HG02571 (cell line): ENCODE measurements around the gene SQSTM1.
"Not testable (repeated sequence)": the region's sequence is repeated elsewhere in the genome, so short reads cannot be mapped to it uniquely, and the experiment has no call there.

Experiments used
- ATAC-seq: cut with Tn5 transposase; IDR thresholded peaks from one replicate; pipeline ENCODE4 v1.9.1; 2021; ENCODE audit warnings: mild to moderate bottlenecking, moderate library complexity; ENCODE audit not compliant: unreplicated experiment

The SQSTM1 gene

DNA sequence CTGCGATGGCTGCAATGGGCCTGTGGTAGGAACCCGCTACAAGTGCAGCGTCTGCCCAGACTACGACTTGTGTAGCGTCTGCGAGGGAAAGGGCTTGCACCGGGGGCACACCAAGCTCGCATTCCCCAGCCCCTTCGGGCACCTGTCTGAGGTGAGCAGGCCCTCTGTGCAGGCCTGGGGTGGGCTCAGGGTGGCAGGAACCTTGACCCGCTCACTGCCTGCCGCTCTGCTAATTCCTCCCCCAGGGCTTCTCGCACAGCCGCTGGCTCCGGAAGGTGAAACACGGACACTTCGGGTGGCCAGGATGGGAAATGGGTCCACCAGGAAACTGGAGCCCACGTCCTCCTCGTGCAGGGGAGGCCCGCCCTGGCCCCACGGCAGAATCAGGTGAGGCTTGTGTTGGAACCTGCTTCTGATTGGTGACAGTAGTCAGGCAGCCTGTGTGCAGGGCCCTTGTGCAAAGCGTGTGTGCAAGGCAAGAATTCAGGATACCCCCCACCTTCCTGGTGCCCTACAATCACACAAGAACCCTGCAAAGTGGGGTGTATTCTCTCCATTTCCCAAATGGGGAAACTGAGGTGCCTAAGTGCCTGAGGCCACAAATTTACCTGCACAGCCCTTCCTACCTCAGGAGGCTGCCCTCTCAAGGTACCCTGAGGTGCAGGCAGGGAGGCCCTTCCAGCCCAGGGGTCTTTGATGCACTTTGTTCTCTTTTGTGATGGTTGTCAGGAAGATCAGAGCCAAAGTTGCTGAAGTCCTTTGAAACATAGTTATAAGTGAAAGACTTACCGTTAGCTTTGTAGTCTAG is 3.4 kb downstream of the SQSTM1 start:
- ATAC-seq = no peak

DNA sequence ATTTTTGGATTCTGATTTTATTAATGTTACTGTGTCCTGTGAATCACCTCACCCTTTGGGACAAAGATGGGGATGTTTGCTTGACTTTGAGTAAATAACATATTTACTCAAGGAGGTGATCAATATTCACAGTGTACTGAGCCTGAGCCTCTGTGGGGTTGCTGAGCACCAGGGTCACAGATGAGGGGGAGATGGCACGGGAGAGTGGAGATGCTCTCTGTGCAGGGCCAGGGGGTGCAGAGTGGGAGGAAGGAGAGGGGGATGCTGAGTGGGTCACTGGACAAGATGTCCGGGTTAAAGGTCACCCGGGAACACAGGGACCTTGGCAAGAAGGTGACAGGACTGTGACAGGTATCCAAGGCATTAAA is 4.0 kb downstream of the SQSTM1 start:
- no peak for ATAC-seq

DNA sequence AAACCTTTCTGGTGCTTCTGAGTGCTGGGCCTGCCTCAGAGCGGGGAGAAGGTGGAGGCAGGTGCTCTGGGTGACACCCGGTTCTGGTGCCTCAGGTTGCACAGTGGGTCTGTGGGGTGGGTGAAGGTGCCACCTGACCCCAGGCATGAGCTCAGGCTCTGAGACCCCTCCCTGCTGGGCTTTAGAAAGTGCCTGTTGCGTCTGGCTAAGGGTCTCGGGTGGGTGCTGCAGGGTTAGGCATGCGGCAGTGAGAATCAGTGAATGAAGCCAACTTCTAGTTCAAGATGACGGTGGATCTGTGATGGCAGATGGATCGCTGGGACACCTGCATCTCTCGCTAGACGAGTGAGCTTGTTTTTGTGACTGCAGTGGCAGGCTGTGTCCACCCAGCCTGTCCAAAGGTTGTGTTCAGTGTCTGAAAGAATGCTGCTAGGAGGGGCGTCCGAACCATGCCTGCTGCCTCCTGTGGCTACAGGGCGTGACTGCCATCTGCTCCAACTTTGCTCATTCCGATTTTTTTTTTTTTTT is 5.0 kb downstream of the SQSTM1 start:
- ATAC-seq = no peak

DNA sequence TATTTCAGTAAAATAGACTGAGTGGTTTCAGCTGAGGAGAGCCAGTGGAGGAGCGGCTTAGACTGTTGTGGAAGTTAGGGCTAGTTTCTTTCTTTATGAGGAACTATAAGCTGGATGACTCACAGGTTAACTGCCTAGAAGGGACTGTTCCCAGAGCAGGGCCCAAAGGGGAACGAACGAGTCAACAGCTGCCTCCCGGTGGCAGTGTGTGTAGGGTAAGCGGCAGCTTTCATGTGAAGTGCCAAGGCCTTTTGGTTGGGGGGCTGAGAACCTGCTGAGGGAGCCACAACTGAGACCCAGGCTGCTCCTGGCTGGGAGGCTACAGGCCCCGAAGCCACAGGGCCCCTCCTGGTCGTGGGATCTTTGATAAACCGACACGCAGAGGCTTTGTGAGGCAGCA is 7.0 kb downstream of the SQSTM1 start:
- no peak for ATAC-seq

DNA sequence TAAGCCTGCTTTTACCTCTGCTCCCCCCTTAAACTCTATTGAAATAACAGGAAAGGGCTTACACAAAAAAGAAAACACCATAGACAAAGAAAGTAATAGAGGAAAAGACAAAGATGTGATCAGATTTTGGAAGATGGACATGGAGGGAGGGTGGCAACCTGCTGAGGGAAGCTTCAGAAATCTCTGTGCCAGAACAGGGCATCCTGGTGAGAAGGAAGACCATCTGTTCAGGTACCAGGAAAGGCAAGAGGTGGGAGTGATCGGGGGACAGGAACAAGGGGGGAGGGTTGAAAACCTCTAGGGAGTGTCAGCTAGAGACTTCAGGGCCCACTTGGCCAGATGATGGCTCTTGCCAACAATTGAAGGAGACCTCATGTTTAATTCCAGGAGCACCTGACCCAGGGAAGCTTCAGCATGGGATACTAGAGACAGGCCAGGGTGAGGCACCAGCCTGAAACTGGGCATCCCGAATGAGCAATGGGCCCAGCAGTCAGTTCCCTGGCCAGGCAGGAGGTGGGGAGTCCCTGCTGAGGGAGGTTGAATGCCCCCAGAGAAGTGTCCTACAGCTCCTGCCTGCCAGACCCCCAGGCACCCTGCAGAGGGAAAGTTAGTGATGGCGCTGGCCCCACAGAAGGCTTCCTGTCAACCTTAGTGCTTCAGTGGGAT is 8.2 kb downstream of the SQSTM1 start:
- ATAC-seq = no peak

DNA sequence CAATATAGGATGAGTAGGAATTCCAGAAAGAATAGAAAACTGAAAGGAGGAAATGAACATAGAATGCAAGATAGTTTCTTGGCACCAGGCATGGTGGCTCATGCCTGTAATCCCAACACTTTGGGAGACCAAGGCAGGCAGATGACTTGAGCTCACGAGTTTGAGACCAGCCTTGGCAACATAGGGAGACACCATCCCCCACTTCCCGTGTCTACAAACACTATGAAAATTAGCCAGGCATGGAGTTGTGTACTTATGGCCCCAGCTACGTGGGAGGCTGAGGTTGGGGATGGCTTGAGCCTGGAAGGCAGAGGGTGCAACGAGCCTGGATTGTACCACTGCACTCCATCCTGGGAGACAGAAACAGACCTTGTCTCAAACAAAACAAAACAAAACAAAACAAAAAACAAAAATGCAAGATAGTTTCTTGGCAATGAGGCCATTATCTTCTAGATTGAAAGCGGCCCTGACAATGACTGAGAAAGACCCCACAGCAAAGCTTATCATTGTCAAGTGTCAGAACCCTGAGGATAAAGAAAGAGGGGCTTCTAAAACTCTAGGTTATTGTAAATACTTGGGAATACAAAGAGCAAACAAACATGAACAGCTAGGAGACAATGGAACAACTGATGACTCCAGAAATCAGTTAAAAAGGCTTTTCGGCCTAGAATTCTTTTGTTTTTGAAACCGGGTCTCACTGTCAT is 9.2 kb downstream of the SQSTM1 start:
- ATAC-seq = no peak

DNA sequence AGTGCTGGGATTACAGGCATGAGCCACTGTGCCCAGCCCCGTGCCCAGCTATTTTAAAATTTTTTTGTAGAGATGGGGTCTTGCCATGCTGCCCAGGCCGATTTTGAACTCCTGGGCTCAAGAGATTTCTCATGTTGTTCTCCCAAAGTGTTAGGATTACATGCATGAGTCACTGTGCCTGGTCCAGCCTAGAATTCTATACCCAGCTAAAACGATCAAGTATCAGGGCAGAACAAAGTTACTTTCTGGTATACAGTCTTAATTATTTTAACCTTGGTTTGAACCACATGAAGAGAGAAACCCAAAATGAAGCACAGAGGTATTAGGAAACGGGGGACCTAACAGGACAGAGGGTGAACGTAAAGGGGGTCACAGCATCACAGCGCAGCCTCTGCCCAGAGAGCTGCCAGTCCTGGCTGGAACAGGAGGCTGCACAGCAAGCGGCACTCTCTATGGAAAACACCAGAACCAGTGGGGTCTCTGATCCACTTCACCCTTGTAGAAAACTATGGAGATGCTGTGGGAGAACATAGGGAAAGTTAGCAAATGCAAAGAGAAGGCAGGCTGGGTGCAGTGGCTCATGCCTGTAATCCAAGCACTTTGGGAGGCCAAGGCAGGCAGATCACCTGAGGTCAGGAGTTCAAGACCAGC is 10.2 kb downstream of the SQSTM1 start:
- ATAC-seq = no peak

DNA sequence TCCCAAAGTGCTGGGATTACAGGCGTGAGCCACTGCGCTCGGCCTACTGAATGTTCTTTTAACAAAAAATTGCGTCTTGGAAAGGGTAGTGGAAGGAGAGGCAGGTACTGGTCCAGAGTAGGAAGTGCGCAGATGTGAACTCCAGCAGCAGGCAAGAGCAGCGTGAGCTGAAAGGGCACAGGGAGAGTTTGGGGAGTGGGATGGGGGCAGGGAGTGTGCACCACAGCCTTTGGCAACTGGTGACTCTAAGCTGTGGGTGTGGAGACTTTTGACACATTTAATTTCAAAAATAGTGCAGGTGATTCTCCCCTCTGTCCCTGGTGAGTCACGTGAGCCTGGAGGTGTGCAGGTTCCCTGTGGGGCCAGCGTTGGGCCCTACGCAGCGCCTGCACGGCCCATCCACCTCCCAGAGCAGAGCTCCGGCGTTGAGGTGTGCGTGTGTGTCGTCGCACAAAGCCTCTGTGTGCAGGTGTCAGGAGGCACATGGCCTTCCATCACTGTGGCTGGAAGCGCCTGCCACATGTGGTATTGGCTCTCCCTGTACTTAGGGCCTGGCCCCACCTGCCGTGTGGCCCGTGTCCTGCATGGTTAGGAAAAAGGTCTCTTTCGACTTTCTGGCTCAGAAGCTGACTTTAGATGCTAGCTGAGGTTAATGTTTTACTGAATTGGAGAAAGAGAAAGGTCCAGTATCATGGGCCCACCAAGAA is 11.5 kb downstream of the SQSTM1 start:
- no peak for ATAC-seq

DNA sequence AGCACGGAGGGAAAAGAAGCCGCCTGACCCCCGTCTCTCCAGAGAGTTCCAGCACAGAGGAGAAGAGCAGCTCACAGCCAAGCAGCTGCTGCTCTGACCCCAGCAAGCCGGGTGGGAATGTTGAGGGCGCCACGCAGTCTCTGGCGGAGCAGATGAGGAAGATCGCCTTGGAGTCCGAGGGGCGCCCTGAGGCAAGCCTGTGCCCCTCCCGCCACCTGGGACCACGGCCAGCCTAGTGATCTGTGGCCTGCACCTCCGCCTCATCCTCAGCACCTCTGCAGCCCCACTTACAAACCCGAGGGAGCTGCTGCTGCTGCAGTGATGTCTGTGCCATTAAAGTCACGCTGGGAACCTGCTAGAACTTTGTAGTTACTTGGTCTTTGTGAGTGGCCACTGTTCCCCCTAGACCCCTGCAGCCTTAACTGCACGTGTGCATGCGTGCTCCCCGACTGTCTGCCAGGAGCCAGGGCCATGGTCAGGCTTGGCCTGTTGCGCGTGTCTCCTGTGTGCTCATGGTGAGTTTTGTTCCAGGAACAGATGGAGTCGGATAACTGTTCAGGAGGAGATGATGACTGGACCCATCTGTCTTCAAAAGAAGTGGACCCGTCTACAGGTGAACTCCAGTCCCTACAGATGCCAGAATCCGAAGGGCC is 12.5 kb downstream of the SQSTM1 start:
- ATAC-seq = no peak

DNA sequence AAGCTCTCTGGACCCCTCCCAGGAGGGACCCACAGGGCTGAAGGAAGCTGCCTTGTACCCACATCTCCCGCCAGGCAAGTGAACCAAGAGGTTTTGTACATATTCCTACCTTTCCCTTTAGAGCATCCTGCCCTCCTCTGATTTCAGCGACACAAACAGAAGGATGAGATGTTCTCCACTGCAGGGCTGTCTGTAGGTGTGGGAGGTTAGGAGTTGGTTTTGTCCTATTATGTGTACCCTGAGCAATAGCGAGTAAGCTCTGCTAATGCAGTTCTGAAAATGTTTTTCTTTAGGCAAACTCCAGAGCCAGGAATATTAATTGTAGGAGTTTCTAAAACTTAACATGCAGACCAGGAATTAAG is 13.0 kb downstream of the SQSTM1 start:
- ATAC-seq = no peak

DNA sequence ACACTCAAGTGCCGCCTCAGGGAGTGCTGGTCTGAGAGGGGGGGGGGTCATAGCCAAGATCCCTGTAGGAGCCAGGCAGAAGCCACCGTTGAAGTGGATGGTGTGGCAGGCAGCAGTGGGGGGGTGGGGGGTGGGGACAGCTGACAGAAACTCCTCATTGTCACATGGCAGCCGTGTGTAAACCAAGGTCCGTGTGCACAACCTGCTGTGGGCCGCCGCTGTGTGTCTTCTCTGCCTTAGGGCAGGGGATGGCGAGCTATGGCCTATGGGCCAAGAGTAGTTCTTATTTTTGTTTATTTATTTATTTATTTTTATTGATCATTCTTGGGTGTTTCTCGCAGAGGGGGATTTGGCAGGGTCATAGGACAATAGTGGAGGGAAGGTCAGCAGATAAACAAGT is 13.4 kb downstream of the SQSTM1 start:
- ATAC-seq = no peak

DNA sequence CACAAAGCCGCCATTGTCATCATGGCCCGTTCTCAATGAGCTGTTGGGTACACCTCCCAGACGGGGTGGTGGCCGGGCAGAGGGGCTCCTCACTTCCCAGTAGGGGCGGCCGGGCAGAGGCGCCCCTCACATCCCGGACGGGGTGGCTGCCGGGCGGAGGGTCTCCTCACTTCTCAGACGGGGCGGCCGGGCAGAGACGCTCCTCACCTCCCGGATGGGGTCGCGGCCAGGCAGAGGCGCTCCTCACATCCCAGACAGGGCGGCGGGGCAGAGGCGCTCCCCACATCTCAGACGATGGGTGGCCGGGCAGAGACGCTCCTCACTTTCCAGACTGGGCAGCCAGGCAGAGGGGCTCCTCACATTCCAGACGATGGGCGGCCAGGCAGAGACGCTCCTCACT is 14.2 kb downstream of the SQSTM1 start:
- ATAC-seq = not testable (repeated sequence)

DNA sequence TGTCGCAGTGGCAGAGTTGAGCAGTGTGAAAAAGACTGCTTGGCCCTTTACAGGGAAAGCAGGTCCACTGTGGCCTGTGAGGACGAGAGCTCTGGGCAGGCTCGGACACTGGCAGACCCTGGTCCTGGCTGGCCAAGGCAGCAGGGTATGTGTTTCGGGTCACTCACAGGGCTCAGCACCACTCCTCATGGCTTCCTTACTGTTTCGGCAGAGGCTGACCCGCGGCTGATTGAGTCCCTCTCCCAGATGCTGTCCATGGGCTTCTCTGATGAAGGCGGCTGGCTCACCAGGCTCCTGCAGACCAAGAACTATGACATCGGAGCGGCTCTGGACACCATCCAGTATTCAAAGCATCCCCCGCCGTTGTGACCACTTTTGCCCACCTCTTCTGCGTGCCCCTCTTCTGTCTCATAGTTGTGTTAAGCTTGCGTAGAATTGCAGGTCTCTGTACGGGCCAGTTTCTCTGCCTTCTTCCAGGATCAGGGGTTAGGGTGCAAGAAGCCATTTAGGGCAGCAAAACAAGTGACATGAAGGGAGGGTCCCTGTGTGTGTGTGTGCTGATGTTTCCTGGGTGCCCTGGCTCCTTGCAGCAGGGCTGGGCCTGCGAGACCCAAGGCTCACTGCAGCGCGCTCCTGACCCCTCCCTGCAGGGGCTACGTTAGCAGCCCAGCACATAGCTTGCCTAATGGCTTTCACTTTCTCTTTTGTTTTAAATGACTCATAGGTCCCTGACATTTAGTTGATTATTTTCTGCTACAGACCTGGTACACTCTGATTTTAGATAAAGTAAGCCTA is 15.7 kb downstream of the SQSTM1 start:
- ATAC-seq = peak; percentile 42

DNA sequence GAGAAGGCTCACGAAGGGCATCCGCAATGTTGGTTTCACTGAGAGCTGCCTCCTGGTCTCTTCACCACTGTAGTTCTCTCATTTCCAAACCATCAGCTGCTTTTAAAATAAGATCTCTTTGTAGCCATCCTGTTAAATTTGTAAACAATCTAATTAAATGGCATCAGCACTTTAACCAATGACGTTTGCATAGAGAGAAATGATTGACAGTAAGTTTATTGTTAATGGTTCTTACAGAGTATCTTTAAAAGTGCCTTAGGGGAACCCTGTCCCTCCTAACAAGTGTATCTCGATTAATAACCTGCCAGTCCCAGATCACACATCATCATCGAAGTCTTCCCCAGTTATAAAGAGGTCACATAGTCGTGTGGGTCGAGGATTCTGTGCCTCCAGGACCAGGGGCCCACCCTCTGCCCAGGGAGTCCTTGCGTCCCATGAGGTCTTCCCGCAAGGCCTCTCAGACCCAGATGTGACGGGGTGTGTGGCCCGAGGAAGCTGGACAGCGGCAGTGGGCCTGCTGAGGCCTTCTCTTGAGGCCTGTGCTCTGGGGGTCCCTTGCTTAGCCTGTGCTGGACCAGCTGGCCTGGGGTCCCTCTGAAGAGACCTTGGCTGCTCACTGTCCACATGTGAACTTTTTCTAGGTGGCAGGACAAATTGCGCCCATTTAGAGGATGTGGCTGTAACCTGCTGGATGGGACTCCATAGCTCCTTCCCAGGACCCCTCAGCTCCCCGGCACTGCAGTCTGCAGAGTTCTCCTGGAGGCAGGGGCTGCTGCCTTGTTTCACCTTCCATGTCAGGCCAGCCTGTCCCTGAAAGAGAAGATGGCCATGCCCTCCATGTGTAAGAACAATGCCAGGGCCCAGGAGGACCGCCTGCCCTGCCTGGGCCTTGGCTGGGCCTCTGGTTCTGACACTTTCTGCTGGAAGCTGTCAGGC is 16.6 kb downstream of the SQSTM1 start:
- ATAC-seq = no peak

DNA sequence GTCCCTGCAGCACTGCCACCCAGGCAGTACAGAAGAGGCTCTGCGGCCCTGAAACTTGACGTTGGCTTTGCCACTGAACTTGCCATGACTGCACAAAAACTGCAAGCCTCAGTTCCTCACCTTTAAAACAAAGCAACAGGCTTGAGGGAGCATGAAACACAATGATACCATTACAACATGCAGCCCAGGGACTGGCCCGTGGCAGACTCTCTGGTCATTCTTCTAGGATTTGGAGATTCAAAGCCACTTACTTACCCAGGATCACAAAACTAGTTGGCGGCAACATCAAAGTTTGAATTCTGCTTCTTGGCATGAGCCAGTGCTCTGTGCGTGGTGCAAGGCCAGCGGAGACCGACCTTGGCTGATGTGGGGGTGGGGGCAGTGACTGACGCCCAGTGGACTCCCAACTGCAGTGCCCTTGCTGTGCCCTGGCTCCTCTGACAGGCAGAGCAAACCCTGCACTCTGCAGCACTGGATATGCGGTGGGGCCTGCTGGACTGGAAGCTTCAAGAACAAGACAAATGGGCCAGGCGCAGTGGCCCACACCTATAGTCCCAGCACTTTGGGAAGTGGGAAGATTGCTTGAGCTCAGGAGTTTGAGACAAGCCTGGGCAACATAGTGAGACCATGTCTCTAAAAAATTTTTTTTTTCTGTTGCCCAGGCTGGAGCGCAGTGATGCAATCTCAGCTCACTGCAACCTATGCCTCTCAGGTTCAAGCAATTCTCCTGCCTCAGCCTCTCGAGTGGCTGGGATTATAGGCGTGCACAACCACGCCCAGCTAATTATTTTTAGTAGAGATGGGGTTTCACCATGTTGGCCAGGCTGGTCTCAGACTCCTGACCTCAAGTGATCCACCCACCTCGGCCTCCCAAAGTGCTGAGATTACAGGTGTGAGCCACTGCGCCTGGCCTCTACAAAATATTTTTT is 18.9 kb downstream of the SQSTM1 start:
- no peak for ATAC-seq

DNA sequence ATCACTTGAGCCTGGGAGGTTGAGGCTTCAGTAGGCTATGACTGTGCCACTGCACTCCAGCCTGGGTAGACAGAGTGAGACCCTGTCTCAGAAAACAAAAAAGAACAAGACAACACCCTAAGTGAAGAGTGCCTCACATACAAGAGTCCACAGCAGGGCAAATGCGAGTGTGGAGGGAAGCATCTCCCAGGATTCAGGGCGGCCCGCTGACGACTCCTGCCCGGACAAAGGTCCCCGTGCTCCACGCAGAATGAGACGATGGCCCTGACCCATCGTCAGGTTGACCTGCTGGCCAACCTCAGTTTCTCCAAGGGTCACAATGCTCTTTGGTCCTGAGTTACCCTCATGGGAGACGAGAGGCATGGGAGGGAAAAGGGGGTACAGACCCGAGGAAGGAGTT is 19.6 kb downstream of the SQSTM1 start:
- no peak for ATAC-seq

DNA sequence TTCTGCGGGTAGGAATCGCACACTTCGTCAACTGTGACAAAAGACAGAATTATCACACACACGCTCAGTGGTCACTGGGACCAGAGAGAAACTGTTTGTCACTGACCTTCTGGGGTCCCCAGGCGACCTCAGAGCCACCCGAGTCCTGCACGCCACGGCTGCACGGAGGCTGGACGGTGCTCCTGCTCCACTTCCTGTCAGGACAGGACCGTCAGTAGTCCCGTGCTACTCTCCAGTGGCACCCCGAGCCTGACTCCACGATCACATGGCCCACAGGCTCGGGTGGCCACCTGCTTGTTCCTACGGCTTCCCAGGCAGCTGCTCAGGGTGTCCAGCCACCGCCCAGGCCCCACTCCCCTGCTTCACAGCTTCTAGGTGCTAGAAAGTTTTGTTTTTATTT is 20.1 kb downstream of the SQSTM1 start:
- ATAC-seq = no peak
